ENCODE data around the gene DEFB123. TPM values are rescaled to one million over a fixed set of nuclear protein-coding genes. Genes with fewer than 3 reads are reported as not detected.

The DEFB123 gene
- total RNA-seq, 1 donor from 2014 or later: not detected

- TF ChIP-seq, protein P1, sequence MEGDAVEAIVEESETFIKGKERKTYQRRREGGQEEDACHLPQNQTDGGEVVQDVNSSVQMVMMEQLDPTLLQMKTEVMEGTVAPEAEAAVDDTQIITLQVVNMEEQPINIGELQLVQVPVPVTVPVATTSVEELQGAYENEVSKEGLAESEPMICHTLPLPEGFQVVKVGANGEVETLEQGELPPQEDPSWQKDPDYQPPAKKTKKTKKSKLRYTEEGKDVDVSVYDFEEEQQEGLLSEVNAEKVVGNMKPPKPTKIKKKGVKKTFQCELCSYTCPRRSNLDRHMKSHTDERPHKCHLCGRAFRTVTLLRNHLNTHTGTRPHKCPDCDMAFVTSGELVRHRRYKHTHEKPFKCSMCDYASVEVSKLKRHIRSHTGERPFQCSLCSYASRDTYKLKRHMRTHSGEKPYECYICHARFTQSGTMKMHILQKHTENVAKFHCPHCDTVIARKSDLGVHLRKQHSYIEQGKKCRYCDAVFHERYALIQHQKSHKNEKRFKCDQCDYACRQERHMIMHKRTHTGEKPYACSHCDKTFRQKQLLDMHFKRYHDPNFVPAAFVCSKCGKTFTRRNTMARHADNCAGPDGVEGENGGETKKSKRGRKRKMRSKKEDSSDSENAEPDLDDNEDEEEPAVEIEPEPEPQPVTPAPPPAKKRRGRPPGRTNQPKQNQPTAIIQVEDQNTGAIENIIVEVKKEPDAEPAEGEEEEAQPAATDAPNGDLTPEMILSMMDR (IDR thresholded peaks at IDR 0.05; ENCODE audit: unreplicated experiment): no peak
- no peak overlapping the region for H3K27ac Mint-ChIP-seq
- H3K4me1 Mint-ChIP-seq (ENCODE audit: low read depth): no peaks in the 10 kb centered on the region
- DNase-seq (ENCODE audit: low spot score, unreplicated experiment): no peak
- no peak overlapping the region for H3K4me3 Mint-ChIP-seq (ENCODE audit: low read depth)
- H3K27me3 Mint-ChIP-seq: peaks cover 2% of the 10 kb centered on the region
- H3K9me3 Mint-ChIP-seq (ENCODE audit: low read depth): peaks cover 30% of the 10 kb centered on the region
- no peaks in the 10 kb centered on the region for H3K36me3 Mint-ChIP-seq (ENCODE audit: insufficient read depth)
Observed at GRCh38 chr20:31488115-31488514, 47.7 kb downstream of the DEFB123 start.

DNA sequence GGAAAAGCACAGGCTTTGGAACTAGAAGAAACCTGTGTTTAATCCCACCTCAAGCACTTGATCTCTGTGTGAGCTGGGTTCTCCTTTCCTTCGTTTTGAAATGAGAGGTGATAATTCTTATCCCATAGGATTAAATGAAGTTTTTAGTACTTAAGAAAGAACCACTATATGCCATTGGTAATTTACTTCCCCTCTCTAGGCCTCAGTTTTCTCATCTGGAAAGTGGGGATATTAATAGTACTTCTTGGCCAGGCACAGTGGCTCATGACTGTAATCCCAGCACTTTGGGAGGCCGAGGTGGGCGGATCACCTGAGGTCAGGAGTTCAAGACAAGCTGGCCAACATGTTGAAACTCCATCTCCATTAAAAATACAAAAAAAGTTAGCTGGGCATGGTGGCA is 48.7 kb downstream of the DEFB123 start:
- no peak for DNase-seq (ENCODE audit: low spot score, unreplicated experiment)
- H3K9me3 Mint-ChIP-seq (ENCODE audit: low read depth): peaks cover 26% of the 10 kb centered on the region
- H3K4me3 Mint-ChIP-seq (ENCODE audit: low read depth): no peak overlapping the region
- no peaks in the 10 kb centered on the region for H3K36me3 Mint-ChIP-seq (ENCODE audit: insufficient read depth)
- H3K27ac Mint-ChIP-seq: no peak overlapping the region
- no peaks in the 10 kb centered on the region for H3K4me1 Mint-ChIP-seq (ENCODE audit: low read depth)
- TF ChIP-seq, protein P1 (IDR thresholded peaks at IDR 0.05; ENCODE audit: unreplicated experiment): no peak
- H3K27me3 Mint-ChIP-seq: peaks cover 5% of the 10 kb centered on the region

GRCh38 chr20:31490752-31491151 is 50.3 kb downstream of the DEFB123 start:
- no peak for DNase-seq (ENCODE audit: low spot score, unreplicated experiment)
- peaks cover 6% of the 10 kb centered on the region for H3K27me3 Mint-ChIP-seq
- H3K4me1 Mint-ChIP-seq (ENCODE audit: low read depth): no peaks in the 10 kb centered on the region
- H3K36me3 Mint-ChIP-seq (ENCODE audit: insufficient read depth): no peaks in the 10 kb centered on the region
- peaks cover 25% of the 10 kb centered on the region for H3K9me3 Mint-ChIP-seq (ENCODE audit: low read depth)
- no peak overlapping the region for H3K4me3 Mint-ChIP-seq (ENCODE audit: low read depth)
- TF ChIP-seq, protein P1 (IDR thresholded peaks at IDR 0.05; ENCODE audit: unreplicated experiment): no peak
- no peak overlapping the region for H3K27ac Mint-ChIP-seq

DNA sequence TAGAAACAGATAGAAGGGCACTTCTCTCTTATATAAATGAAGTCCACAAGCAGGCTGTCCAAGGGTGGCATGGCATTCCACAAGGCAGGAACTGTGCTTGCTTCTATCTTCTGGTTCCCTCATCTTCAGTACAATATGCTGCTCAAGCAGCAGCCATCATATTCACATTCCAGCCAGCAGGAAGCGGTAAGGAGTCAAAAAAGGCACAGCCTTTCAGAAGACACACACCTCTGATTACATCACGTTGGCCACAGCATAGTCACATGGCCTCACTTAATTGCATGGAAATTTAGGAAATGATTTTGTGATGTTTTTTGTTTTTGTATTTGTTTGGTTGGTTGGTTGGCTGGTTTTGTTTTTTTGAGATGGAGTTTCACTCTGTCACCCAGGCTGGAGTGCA is 53.7 kb downstream of the DEFB123 start:
- no peaks in the 10 kb centered on the region for H3K4me1 Mint-ChIP-seq (ENCODE audit: low read depth)
- peaks cover 19% of the 10 kb centered on the region for H3K9me3 Mint-ChIP-seq (ENCODE audit: low read depth)
- DNase-seq (ENCODE audit: low spot score, unreplicated experiment): no peak
- no peaks in the 10 kb centered on the region for H3K36me3 Mint-ChIP-seq (ENCODE audit: insufficient read depth)
- H3K4me3 Mint-ChIP-seq (ENCODE audit: low read depth): no peak overlapping the region
- TF ChIP-seq, protein P1 (IDR thresholded peaks at IDR 0.05; ENCODE audit: unreplicated experiment): peak; percentile 42
- H3K27me3 Mint-ChIP-seq: peaks cover 7% of the 10 kb centered on the region
- H3K27ac Mint-ChIP-seq: no peak overlapping the region

DNA sequence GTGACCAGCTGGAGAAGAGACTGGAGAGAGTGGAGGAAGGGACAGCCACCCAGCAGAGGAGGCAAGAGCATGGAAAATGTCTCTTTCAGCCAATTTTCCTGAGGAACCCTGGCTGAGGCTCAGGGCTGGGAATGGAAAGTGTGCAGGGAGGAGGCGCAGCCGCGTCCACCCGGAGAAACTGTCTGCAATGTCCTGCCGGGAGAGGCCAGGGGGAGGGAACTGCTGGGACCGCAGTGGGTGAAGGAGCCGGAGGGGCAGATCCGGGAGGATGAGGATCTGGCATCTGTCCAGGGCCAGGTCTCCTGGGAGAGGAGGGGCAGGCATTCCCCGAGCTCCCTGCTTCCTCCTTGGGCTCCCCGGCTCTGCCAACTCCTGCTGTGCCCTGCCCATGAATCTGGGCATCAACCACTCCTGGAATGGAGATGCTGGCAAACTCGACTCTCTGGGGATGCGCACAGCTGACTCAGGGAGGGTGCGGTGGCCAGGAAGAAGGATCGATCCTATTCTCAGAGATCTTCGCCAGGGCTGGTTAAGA is 56.4 kb downstream of the DEFB123 start:
- peaks cover 16% of the 10 kb centered on the region for H3K9me3 Mint-ChIP-seq (ENCODE audit: low read depth)
- no peak overlapping the region for H3K4me3 Mint-ChIP-seq (ENCODE audit: low read depth)
- no peak for DNase-seq (ENCODE audit: low spot score, unreplicated experiment)
- H3K36me3 Mint-ChIP-seq (ENCODE audit: insufficient read depth): no peaks in the 10 kb centered on the region
- H3K4me1 Mint-ChIP-seq (ENCODE audit: low read depth): no peaks in the 10 kb centered on the region
- H3K27me3 Mint-ChIP-seq: peaks cover 7% of the 10 kb centered on the region
- H3K27ac Mint-ChIP-seq: no peak overlapping the region
- TF ChIP-seq, protein P1 (IDR thresholded peaks at IDR 0.05; ENCODE audit: unreplicated experiment): no peak

Data from progenitor cell of endocrine pancreas (in vitro differentiated cells).